SJCRH30 (cell line): ENCODE results near the gene PPT1. TPM values are rescaled to one million over a fixed set of nuclear protein-coding genes. Genes with fewer than 3 reads are reported as not detected.

ENCODE experiments used
- DNase-seq, 2 experiments: peaks; one replicate each; pipeline ENCODE4 v3.0.0-alpha.2; 2015 to 2020
- H3K27ac ChIP-seq: fragments of 250-450 bp; sonication (Bioruptor Pico); 2 replicates; pipeline ENCODE4 v1.5.1; 2020; ENCODE audit warnings: mild to moderate bottlenecking, moderate library complexity
- H3K27me3 ChIP-seq: fragments of 250-450 bp; sonication (Bioruptor Pico); 2 replicates; pipeline ENCODE4 v1.5.1; 2020; ENCODE audit warnings: mild to moderate bottlenecking, moderate library complexity
- H3K36me3 ChIP-seq: fragments of 250-450 bp; sonication (Bioruptor Pico); 2 replicates; pipeline ENCODE4 v1.5.1; 2020; ENCODE audit warnings: mild to moderate bottlenecking, moderate library complexity
- H3K4me1 ChIP-seq: fragments of 250-450 bp; sonication (Bioruptor Pico); 2 replicates; pipeline ENCODE4 v1.5.1; 2020; ENCODE audit warnings: mild to moderate bottlenecking, moderate library complexity
- H3K4me3 ChIP-seq: fragments of 250-450 bp; sonication (Bioruptor Pico); 2 replicates; pipeline ENCODE4 v1.5.1; 2020; ENCODE audit warnings: mild to moderate bottlenecking, moderate library complexity
- H3K9me3 ChIP-seq: fragments of 250-450 bp; sonication (Bioruptor Pico); replicated peaks from 2 replicates; pipeline ENCODE4 v1.5.1; 2020; ENCODE audit warnings: mild to moderate bottlenecking, moderate library complexity
- total RNA-seq: library from RNA; depleted of rRNA; stranded (reverse); fragments of >200 nt; shearing (Covaris generic); gene quantifications from 2 replicates; pipeline ENCODE4 v1.2.3, GENCODE V29; 2014

PPT1 gene
- total RNA-seq, 1 experiment from 2014 or later = 129 TPM

- Histone ChIP-seq H3K27ac (no peak overlapping the region), H3K4me3 (no peak overlapping the region), H3K4me1 (peaks cover 8% of the 10 kb centered on the region; the same call in 1 of the 2 replicates), H3K9me3 (no peaks in the 10 kb centered on the region), H3K36me3 (peaks cover 72% of the 10 kb centered on the region), H3K27me3 (no peaks in the 10 kb centered on the region)
- DNase-seq = no peak
Measured at GRCh38 chr1:40056519-40057309, 40.3 kb downstream of the PPT1 start.

DNA sequence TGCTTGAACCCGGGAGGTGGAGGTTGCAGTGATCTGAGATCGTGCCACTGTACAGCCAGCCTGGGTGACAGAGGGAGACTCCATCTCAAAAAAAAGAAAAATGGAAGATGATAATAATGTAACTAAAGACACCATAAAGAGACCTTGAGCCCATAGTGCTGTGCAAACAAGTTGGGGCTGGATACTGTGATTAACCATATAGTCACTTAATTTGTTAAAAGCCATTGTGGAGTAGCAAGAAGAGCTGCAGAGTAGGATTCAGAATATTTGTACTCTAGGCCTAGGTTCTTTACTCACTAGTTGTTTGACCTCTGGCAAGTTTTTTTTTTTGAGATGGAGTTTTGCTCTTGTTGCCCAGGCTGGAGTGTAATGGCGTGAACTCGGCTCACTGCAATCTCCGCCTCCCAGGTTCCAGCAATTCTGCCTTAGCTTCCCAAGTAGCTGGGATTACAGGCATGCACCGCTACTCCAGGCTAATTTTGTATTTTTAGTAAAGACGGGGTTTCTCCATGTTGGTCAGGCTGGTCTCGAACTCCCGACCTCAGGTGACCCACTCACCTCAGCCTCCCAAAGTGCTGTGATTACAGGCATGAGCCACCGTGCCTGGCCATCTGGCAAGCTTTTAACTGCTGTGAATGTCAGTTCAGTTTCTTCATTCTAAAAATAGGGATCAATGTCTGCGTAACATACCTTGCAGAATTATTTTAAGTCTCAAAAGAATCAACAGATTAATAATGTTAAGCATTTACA lies 43.7 kb downstream of the PPT1 start:
- no peak for DNase-seq
- Histone ChIP-seq H3K4me1 (0 out of 2 replicates have a peak, but pooled peaks cover 3% of the 10 kb centered on the region), H3K36me3 (peaks cover 58% of the 10 kb centered on the region)

GRCh38 chr1:40050863-40051262 lies 46.2 kb downstream of the PPT1 start:
- no peak for DNase-seq

More for the DNA sequence above, 43.7 kb downstream of the PPT1 start:
- Histone ChIP-seq H3K4me3 (no peak overlapping the region), H3K27me3 (no peaks in the 10 kb centered on the region), H3K27ac (no peak overlapping the region), H3K9me3 (no peaks in the 10 kb centered on the region)

GRCh38 chr1:40049725-40050124 lies 47.3 kb downstream of the PPT1 start:
- no peaks in the 10 kb centered on the region for H3K4me1 ChIP-seq
- H3K36me3 ChIP-seq = peaks cover 38% of the 10 kb centered on the region
- no peak overlapping the region for H3K4me3 ChIP-seq
- no peak for DNase-seq
- H3K9me3 ChIP-seq = no peaks in the 10 kb centered on the region
- H3K27me3 ChIP-seq = no peaks in the 10 kb centered on the region
- no peak overlapping the region for H3K27ac ChIP-seq

More at GRCh38 chr1:40050863-40051262, 46.2 kb downstream of the PPT1 start:
- Histone ChIP-seq H3K4me1 (no peaks in the 10 kb centered on the region), H3K27ac (no peak overlapping the region), H3K27me3 (no peaks in the 10 kb centered on the region), H3K36me3 (peaks cover 46% of the 10 kb centered on the region), H3K4me3 (no peak overlapping the region), H3K9me3 (no peaks in the 10 kb centered on the region)

GRCh38 chr1:40047769-40048168 lies 49.3 kb downstream of the PPT1 start:
- Histone ChIP-seq H3K4me3 (no peak overlapping the region), H3K36me3 (peaks cover 28% of the 10 kb centered on the region), H3K27me3 (no peaks in the 10 kb centered on the region), H3K27ac (no peak overlapping the region), H3K9me3 (no peaks in the 10 kb centered on the region), H3K4me1 (no peaks in the 10 kb centered on the region)
- DNase-seq = no peak

- DNase-seq = no peak
- H3K9me3 ChIP-seq = no peaks in the 10 kb centered on the region
- H3K4me3 ChIP-seq = no peak overlapping the region
- H3K36me3 ChIP-seq = peaks cover 27% of the 10 kb centered on the region
- no peak overlapping the region for H3K27ac ChIP-seq
- H3K4me1 ChIP-seq = peaks cover 4% of the 10 kb centered on the region; the same call in 1 of the 2 replicates
- H3K27me3 ChIP-seq = no peaks in the 10 kb centered on the region
Measured at GRCh38 chr1:40047276-40047675, 49.8 kb downstream of the PPT1 start.

- H3K4me3 ChIP-seq = no peak overlapping the region
- H3K4me1 ChIP-seq = peaks cover 8% of the 10 kb centered on the region
- H3K27ac ChIP-seq = no peak overlapping the region
- peaks cover 18% of the 10 kb centered on the region for H3K36me3 ChIP-seq
- H3K9me3 ChIP-seq = no peaks in the 10 kb centered on the region
- no peaks in the 10 kb centered on the region for H3K27me3 ChIP-seq
- DNase-seq = no peak
Measured at GRCh38 chr1:40045766-40046165, 51.3 kb downstream of the PPT1 start.

DNA sequence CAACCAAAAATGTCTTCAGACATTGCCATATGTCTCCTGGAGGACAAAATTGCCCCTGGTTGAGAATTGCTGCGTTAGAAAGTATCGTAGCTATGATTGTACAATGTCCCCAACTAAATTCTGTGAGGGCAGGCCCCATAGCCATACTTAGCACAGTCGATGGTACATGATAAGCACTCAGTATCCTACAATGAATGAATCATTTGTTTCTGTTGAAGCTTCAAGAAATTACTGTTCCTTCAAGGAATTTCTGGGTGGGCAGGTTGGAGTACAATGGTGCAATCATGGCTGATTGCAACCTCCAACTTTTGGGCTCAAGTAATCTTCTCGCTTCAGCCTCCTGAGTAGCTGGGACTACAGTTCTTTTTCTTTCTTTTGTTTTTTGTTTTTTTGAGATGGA lies 51.9 kb downstream of the PPT1 start:
- no peak overlapping the region for H3K27ac ChIP-seq
- H3K9me3 ChIP-seq = no peaks in the 10 kb centered on the region
- no peaks in the 10 kb centered on the region for H3K27me3 ChIP-seq
- peaks cover 8% of the 10 kb centered on the region for H3K4me1 ChIP-seq
- no peak overlapping the region for H3K4me3 ChIP-seq
- no peak for DNase-seq
- peaks cover 14% of the 10 kb centered on the region for H3K36me3 ChIP-seq

DNA sequence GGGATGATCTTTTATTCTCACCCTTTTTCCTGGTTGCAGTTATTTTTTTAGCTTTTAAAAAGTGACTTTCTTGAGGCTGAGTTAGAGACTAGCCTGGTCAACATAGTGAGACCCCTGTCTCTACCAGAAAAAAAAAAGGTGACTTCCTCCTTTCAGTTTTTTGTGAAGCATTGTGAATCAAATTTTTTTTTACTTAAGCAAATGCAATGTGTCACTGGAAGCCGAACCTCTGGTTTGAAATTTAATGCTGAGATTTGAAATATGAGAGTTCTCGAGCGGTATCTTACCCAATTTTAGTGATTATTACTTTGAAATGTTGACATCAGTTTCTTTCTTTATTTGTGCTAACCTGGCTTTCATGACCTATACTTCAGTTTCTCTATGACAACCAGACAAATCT lies 52.9 kb downstream of the PPT1 start:
- Histone ChIP-seq H3K27me3 (no peaks in the 10 kb centered on the region), H3K4me1 (peaks cover 9% of the 10 kb centered on the region), H3K36me3 (peaks cover 7% of the 10 kb centered on the region; the same call in 1 of the 2 replicates), H3K9me3 (no peaks in the 10 kb centered on the region), H3K27ac (no peak overlapping the region), H3K4me3 (no peak overlapping the region)
- DNase-seq = no peak

- peaks cover 1% of the 10 kb centered on the region; the same call in 1 of the 2 replicates for H3K36me3 ChIP-seq
- H3K27me3 ChIP-seq = no peaks in the 10 kb centered on the region
- H3K4me3 ChIP-seq = peak overlapping the region; percentile 77
Measured at GRCh38 chr1:40042341-40042740, 54.7 kb downstream of the PPT1 start.

GRCh38 chr1:40041466-40041838 lies 55.6 kb downstream of the PPT1 start:
- DNase-seq = peak; percentile 26 to 58
- no peaks in the 10 kb centered on the region for H3K27me3 ChIP-seq
- H3K9me3 ChIP-seq = no peaks in the 10 kb centered on the region
- H3K4me3 ChIP-seq = peak overlapping the region; percentile 77
- H3K27ac ChIP-seq = peak overlapping the region; percentile 98
- peaks cover 19% of the 10 kb centered on the region for H3K4me1 ChIP-seq
- no peaks in the 10 kb centered on the region; the same call in 1 of the 2 replicates for H3K36me3 ChIP-seq

More at GRCh38 chr1:40042341-40042740, 54.7 kb downstream of the PPT1 start:
- Histone ChIP-seq H3K4me1 (peaks cover 13% of the 10 kb centered on the region), H3K27ac (peak overlapping the region; percentile 98), H3K9me3 (no peaks in the 10 kb centered on the region)
- DNase-seq = peak in 1 of 2 experiments; percentile 18

DNA sequence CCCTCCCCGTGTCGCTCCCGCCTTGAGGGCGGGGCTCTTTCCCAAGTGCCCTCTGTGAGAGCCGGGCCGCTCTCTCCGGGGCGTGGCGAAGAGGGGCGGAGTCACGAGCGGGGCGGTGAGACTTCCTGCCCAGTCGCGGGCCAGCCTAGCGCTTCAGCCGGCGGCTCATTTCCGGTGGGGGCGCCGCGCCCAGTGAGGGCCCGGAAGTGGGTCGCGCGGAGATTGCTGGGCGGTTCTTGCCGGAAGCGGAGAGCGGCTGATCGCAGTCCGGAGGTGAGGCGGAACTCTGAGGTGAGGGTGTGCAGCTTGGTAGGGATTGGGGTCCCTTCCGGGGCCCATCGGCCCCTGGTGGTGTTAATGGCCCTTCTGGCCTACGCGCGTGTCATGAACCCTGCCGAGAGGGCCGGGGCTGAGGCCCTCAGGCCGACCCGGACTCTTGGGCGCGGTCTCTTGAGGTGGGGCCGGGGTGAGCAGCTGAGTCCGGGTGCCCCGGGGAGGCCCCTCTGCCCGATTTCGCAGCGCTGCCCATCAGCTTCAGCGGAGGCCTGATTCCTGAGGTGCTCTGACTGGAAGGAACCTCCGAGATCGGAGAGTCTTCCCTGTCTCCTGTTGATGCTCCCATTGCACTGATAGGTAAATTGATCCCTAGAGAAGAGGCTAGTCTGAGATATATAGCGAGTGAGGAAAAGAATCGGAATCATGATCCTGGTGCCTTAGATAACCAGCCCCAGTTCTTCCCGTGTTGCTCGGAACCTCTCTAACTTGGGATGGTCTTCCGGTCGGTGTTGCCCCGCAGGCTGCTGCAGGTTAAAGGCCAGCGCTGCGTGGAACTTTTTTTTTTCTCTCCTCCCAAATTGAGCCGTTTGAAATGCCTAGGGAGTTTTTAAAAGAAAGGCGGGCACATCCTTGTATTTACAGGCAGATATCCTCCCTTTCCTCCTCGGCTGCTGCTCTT lies 56.3 kb downstream of the PPT1 start, which contains the start of gene CAP1:
TSS of gene CAP1 (plus strand) at position 219 of the 955 bp plus-strand sequence. CDS start 18,618 bp downstream, outside the sequence.
- peak; percentile 99 for DNase-seq
- H3K4me3 ChIP-seq = peak within 1 kb of the TSS; percentile 77
- no peaks in the 10 kb centered on the region for H3K36me3 ChIP-seq
- peak within 1 kb of the TSS; percentile 98 for H3K27ac ChIP-seq
- no peaks in the 10 kb centered on the region for H3K9me3 ChIP-seq
- no peaks in the 10 kb centered on the region for H3K27me3 ChIP-seq
- H3K4me1 ChIP-seq = peaks cover 23% of the 10 kb centered on the region

DNA sequence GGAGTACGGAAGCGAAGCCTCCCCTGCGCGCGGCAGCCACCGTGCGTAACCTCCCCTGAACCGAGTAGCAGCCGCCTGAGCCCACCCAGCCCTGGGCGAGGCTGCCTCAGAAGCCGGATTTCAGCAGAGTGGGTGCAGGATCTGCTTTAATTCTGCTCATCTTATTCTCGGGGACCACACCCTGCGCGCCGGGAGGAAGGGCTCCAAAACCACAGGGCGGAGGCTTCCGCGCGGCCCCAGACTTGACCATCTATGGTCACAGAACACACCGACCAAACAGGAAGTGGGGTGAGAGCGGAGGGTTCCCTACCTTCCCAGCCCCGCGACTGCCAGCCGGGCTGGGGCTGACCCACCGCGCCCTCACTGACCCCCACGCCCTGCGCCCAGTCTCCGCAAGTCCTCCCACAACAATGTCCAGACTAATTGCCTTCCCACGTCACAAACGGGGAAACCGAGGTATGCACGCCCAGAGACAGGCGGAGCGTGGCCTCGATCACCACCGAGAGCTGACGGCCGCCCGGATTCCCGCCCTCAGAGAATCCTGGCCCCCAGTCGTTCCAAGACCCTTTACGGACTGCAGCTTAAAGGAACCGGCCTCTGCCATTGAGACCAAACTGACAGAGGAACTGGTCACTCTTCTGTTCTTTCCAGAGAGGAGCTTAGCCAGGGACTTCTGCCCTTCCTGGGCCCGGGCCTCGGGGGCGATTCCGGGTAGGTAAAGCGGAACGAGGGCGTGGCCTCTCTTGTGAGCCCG lies 57.1 kb downstream of the PPT1 start:
- peak overlapping the region; percentile 98 for H3K27ac ChIP-seq
- DNase-seq = peak; percentile 91 to 93
- H3K9me3 ChIP-seq = no peaks in the 10 kb centered on the region
- peaks cover 23% of the 10 kb centered on the region for H3K4me1 ChIP-seq
- no peaks in the 10 kb centered on the region for H3K27me3 ChIP-seq
- H3K4me3 ChIP-seq = peak overlapping the region; percentile 77
- no peaks in the 10 kb centered on the region for H3K36me3 ChIP-seq
